Left kidney (tissue), 2 donors: ENCODE data around the gene GART. TPM values are rescaled to one million over a fixed set of nuclear protein-coding genes. Genes with fewer than 3 reads are reported as not detected.
"Not testable (repeated sequence)": the region's sequence is repeated elsewhere in the genome, so short reads cannot be mapped to it uniquely, and the experiment has no call there.

ENCODE experiments used
- DNase-seq: peaks from one replicate; pipeline ENCODE4 v3.0.0-alpha.2; 2013
- polyA plus RNA-seq: library from polyadenylated mRNA; unstranded; fragments of 120-200 nt; gene quantifications from one replicate; pipeline ENCODE4 v1.2.1, GENCODE V29; 2013; ENCODE audit not compliant: insufficient read length

The GART gene
- polyA plus RNA-seq, 1 donor: 92.6 TPM

DNA sequence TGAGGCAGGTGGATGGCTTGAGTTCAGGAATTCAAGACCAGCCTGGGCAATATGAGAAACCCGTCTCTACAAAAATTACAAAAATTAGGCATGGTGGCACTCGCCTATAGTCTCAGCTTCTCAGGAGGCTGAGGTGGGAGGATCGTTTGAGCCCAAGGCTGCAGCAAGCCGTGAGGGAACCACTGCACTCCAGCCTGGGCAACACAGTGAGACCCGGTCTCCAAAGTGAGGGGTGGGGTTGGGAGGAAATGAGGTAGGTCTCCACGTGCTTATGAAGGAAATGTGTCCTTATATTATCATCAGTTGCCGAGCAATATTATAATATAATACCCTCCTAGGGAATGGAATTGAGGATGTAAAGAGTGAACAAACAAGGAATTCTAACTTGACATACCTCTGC lies 64.9 kb downstream of the GART start:
- no peak for DNase-seq

- DNase-seq: no peak
Observed at GRCh38 chr21:33473344-33473743, 68.6 kb downstream of the GART start.

DNA sequence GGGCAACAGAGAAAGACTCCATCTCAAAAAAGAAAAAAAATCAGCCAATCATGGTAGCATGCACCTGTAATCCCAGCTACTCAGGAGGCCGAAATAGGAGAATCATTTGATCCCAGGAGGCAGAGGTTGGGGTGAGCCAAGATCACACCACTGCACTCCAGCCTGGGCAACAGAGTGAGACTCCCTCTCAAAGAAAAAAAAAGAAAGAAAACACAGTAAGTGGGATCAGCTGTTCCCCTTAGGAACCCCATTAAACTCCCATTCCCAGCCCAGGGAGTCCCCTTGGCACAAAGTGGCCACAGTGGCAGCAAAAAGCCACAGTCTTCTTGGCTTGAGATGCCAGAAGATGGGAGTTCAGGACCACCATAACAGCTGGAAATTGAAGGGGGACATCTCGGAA lies 71.2 kb downstream of the GART start:
- no peak for DNase-seq

GRCh38 chr21:33469183-33469582 lies 72.7 kb downstream of the GART start:
- not testable (repeated sequence) for DNase-seq

DNA sequence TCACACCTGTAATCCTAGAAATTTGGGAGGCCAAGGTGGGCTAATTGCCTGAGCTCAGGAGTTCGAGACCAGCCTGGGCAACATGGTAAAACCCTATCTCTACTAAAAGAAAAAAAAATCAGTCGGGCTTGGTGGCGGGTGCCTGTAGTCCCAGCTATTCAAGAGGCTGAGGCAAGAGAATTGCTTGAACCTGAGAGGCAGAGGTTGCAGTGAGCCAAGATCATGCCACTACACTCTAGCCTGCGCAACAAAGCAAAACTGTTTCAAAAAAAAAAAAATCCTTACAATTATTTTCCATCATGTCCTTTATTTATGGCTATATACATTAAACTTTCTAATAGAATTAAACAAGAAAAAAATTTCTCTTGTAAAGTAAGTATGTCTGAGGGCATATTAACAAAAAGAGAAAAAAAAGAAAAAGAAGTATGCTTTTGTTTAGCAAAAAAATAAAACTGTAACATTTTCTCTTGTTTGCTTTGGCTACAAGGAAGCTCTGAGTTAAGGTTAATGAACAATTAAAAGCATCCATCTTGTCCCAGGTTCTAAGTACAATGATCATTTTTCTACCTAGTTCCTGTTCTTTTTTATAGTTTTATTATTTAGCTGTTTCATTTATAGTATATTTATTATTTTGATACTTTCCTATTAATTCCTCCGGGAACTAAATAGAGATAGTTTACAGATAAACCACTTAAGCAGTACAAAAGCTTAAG lies 80.2 kb downstream of the GART start:
- DNase-seq: no peak

GRCh38 chr21:33458861-33459260 lies 83.1 kb downstream of the GART start:
- no peak for DNase-seq

DNA sequence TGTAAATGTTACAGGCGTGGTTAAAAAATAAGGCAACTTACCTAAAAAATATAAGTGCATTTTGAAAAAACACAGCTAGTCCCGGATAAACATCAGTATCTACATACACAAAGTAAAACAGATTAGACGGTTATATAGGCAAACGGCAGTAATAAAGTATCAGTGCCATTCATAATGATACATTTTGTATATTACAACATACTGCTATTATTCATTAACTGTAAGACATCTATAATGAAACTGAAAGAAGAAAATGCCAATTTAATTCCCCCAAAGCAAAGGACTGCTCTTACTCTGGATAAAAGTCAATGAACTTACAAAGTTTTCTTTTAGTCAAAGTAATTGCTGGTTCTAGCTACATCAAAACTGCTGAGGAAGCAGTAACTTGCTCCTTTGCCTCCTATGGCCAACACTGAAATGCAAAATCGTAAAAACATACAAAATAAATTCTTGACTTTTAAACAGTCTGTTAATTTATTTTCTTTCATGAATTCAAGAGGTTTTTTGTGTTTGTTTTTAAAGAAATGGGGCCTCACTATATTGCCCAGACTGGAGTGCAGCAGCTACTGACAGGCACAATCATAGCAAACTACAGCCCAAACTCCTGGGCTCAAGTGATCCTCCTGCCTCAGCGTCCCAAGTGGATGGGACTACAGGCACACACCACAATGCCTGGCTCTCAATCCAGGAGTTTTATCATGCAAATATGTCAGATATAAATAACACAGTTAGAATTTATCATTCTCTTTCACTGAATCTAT lies 86.1 kb downstream of the GART start:
- DNase-seq: no peak

Other genes with a start within 250 kb of the GART start
- gene IFNAR1, start 217.1 kb downstream of the GART start, polyA plus RNA-seq: 38.1 TPM
- 82.2 TPM for gene IFNGR2, start 138.7 kb downstream of the GART start, polyA plus RNA-seq
- 60.5 TPM for gene TMEM50B, start 62.1 kb downstream of the GART start, polyA plus RNA-seq
- 6.1 TPM for gene DNAJC28, start 50.4 kb downstream of the GART start, polyA plus RNA-seq
- 447 TPM for gene SON, start 921 bp upstream of the GART start, polyA plus RNA-seq
- 51.4 TPM for gene DONSON, start 46.6 kb upstream of the GART start, polyA plus RNA-seq
- 86.4 TPM for gene CRYZL1, start 99.6 kb upstream of the GART start, polyA plus RNA-seq
- gene ITSN1, start 100.4 kb upstream of the GART start, polyA plus RNA-seq: 56.2 TPM